Raji (cell line): Measurements from ENCODE around the gene RNF34.

Source experiments
- POLR2A ChIP-seq: IDR thresholded peaks from 2 replicates; pipeline ENCODE4 v1.6.1; 2011; ENCODE audit warnings: low read depth, low read length, control low read depth; ENCODE audit not compliant: insufficient read depth

RNF34 gene

GRCh38 chr12:121399391-121400331, at the start of gene RNF34:
Gene RNF34, plus strand, starts transcription at chr12:121400118. Its CDS starts 95 bp downstream, at chr12:121400213.
- TF ChIP-seq POLR2A, result peak; percentile 98

- TF ChIP-seq POLR2A, result peak; percentile 91
These were observed 47.9 kb upstream of the RNF34 start, which contains the start of gene ANAPC5 for GRCh38 chr12:121351820-121352681. Gene ANAPC5, minus strand, starts transcription at chr12:121352411. Its CDS starts 71 bp downstream, at chr12:121352340.

GRCh38 chr12:121352682-121353018, 47.3 kb upstream of the RNF34 start:
- no peak for TF ChIP-seq POLR2A

GRCh38 chr12:121355818-121356217, 44.1 kb upstream of the RNF34 start:
- TF ChIP-seq POLR2A, result no peak

- no peak for TF ChIP-seq POLR2A
These were observed 43.3 kb upstream of the RNF34 start for GRCh38 chr12:121356657-121357056.

GRCh38 chr12:121357331-121357730, 42.6 kb upstream of the RNF34 start:
- TF ChIP-seq POLR2A, result no peak

GRCh38 chr12:121358073-121358472, 41.8 kb upstream of the RNF34 start:
- TF ChIP-seq POLR2A, result no peak

GRCh38 chr12:121364683-121365121, 35.2 kb upstream of the RNF34 start:
- no peak for TF ChIP-seq POLR2A

- TF ChIP-seq POLR2A, result no peak
These were observed 34.4 kb upstream of the RNF34 start for GRCh38 chr12:121365416-121366062.

GRCh38 chr12:121366063-121366459, 33.9 kb upstream of the RNF34 start:
- TF ChIP-seq POLR2A, result no peak

GRCh38 chr12:121371404-121371803, 28.5 kb upstream of the RNF34 start:
- no peak for TF ChIP-seq POLR2A

GRCh38 chr12:121373755-121374154, 26.2 kb upstream of the RNF34 start:
- TF ChIP-seq POLR2A, result no peak

GRCh38 chr12:121376754-121377697, 22.9 kb upstream of the RNF34 start:
- TF ChIP-seq POLR2A, result no peak

- no peak for TF ChIP-seq POLR2A
These were observed 21.2 kb upstream of the RNF34 start for GRCh38 chr12:121378736-121379135.
